Measurements from ENCODE around the gene CMIP.

The CMIP gene

GRCh38 chr16:81700071-81700779, 255.6 kb downstream of the CMIP start:
- Histone ChIP-seq H3K36me3 (peaks cover under 1 to 70% (median 19%) of the 10 kb centered on the region in 3 donors), H3K9me3 (no peaks in the 10 kb centered on the region), H3K27me3 (no peaks in the 10 kb centered on the region), H3K27ac (no peak overlapping the region), H3K4me1 (no peaks in the 10 kb centered on the region), H3K4me3 (no peak overlapping the region)
- no peak for TF ChIP-seq CTCF (IDR thresholded peaks at IDR 0.05)
- no peak for DNase-seq
- intact Hi-C loops (cut with DNase I; ENCODE audit: low total_unique reads), result no loop called here

- no peak overlapping the region for H3K27ac ChIP-seq
- no peaks in the 10 kb centered on the region for H3K27me3 ChIP-seq
- intact Hi-C loops (cut with DNase I; ENCODE audit: low total_unique reads), result no loop called here
- no peak overlapping the region for H3K4me3 ChIP-seq
- peaks cover 6 to 76% (median 25%) of the 10 kb centered on the region in 3 donors for H3K36me3 ChIP-seq
- H3K9me3 ChIP-seq, result no peaks in the 10 kb centered on the region
- TF ChIP-seq CTCF (IDR thresholded peaks at IDR 0.05), result no peak
- DNase-seq, result no peak
- H3K4me1 ChIP-seq, result no peaks in the 10 kb centered on the region
These were observed 256.2 kb downstream of the CMIP start for GRCh38 chr16:81700780-81701165.

- intact Hi-C loops (cut with DNase I; ENCODE audit: low total_unique reads), result no loop called here
- no peak overlapping the region for H3K4me3 ChIP-seq
- no peaks in the 10 kb centered on the region for H3K9me3 ChIP-seq
- peaks cover 7 to 82% (median 31%) of the 10 kb centered on the region in 3 donors for H3K36me3 ChIP-seq
- H3K27me3 ChIP-seq, result no peaks in the 10 kb centered on the region
- no peaks in the 10 kb centered on the region for H3K4me1 ChIP-seq
- no peak overlapping the region for H3K27ac ChIP-seq
- DNase-seq, result no peak
- no peak for TF ChIP-seq CTCF (IDR thresholded peaks at IDR 0.05)
These were observed 256.8 kb downstream of the CMIP start for GRCh38 chr16:81701296-81701970.

GRCh38 chr16:81702506-81702905, 257.9 kb downstream of the CMIP start:
- Histone ChIP-seq H3K27me3 (no peaks in the 10 kb centered on the region), H3K4me3 (no peak overlapping the region), H3K27ac (no peak overlapping the region), H3K4me1 (no peaks in the 10 kb centered on the region), H3K36me3 (peaks cover 7 to 83% (median 42%) of the 10 kb centered on the region in 3 donors), H3K9me3 (no peaks in the 10 kb centered on the region)
- TF ChIP-seq CTCF (IDR thresholded peaks at IDR 0.05), result no peak
- intact Hi-C loops (cut with DNase I; ENCODE audit: low total_unique reads), result no loop called here
- no peak for DNase-seq

GRCh38 chr16:81703177-81704155, 258.9 kb downstream of the CMIP start:
- no peaks in the 10 kb centered on the region for H3K9me3 ChIP-seq
- H3K4me3 ChIP-seq, result no peak overlapping the region
- no peak for TF ChIP-seq CTCF (IDR thresholded peaks at IDR 0.05)
- intact Hi-C loops (cut with DNase I; ENCODE audit: low total_unique reads), result no loop called here
- H3K27ac ChIP-seq, result no peak overlapping the region
- no peaks in the 10 kb centered on the region for H3K27me3 ChIP-seq
- H3K4me1 ChIP-seq, result no peaks in the 10 kb centered on the region
- no peak for DNase-seq
- peaks cover 7 to 80% (median 48%) of the 10 kb centered on the region in 3 donors for H3K36me3 ChIP-seq
